ENCODE measurements around the gene ERC1. TPM values are rescaled to one million over a fixed set of nuclear protein-coding genes. Genes with fewer than 3 reads are reported as not detected.
A peak's percentile ranks its signal among the peaks of the same experiment; 100 is the strongest.

ERC1 gene
- total RNA-seq, 1 experiment from 2014 or later, result 12.3 TPM

DNA sequence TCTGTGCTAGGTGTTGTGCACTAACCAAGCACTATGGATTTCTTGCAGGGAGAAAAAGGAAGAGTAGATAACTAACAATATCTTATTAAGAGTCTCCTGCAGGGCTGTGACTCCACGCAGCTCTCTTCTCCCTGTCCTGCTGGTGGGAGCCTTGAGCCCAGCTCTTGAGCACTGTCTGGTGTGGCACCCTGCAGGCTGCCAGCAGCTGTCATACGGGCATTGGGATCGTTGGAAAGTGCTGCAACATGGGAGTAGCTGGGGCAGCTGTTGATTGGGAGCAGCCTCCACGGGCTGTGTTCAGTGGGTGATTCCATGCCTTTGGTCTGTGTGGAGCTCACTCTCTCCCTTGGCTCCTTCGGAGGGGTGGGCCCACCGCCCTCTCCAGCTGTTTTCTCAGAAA lies 478.0 kb downstream of the ERC1 start:
- H2AFZ ChIP-seq (ENCODE audit: low read length), result no peak overlapping the region
- H3F3A ChIP-seq (ENCODE audit: low read length, unreplicated experiment), result no peaks in the 10 kb centered on the region
- H3K9ac ChIP-seq (ENCODE audit: low read length), result no peak overlapping the region
- H3K27ac ChIP-seq (ENCODE audit: low read length), result no peak overlapping the region
- BruUV-seq (replicated peaks), result no TSS peak
- no peaks in the 10 kb centered on the region for H4K20me1 ChIP-seq (ENCODE audit: low read length)
- H3K4me1 ChIP-seq (ENCODE audit: insufficient read depth, low read length), result peaks cover 17% of the 10 kb centered on the region
- no peaks in the 10 kb centered on the region for H3K9me2 ChIP-seq (replicated peaks; ENCODE audit: low read length)
- ATAC-seq, result no peak
- no peaks in the 10 kb centered on the region for H3K79me2 ChIP-seq (ENCODE audit: low read length)
- POLR2A ChIA-PET (ENCODE audit: unreplicated experiment), result no interaction called here
- no peak overlapping the region for H3K4me3 ChIP-seq (ENCODE audit: low read length)
- no peaks in the 10 kb centered on the region for H3K9me3 ChIP-seq (ENCODE audit: low read length)
- CTCF ChIA-PET, result no interaction called here
- H3K36me3 ChIP-seq (ENCODE audit: low read depth, low read length), result no peaks in the 10 kb centered on the region
- no peaks in the 10 kb centered on the region for H3K27me3 ChIP-seq (ENCODE audit: low read length)
- intact Hi-C loops (cut with micrococcal nuclease), result no loop called here
- no peak for DNase-seq
- TF ChIP-seq EZH2 (IDR thresholded peaks at IDR 0.05; ENCODE audit: low read length, unreplicated experiment) (no peak), CTCF (conservative IDR thresholded peaks at IDR 0.05; ENCODE audit: low read depth, low read length) (no peak), EZH2phosphoT487 (IDR thresholded peaks at IDR 0.05; ENCODE audit: borderline replicate concordance, low read length) (no peak)
- no peak overlapping the region for H3K4me2 ChIP-seq (ENCODE audit: low read length)

- Histone ChIP-seq H3K9ac (ENCODE audit: low read length) (no peak overlapping the region), H3K79me2 (ENCODE audit: low read length) (no peaks in the 10 kb centered on the region), H3K27me3 (ENCODE audit: low read length) (no peaks in the 10 kb centered on the region), H3F3A (ENCODE audit: low read length, unreplicated experiment) (peaks cover 7% of the 10 kb centered on the region), H3K27ac (ENCODE audit: low read length) (no peak overlapping the region), H3K9me2 (replicated peaks; ENCODE audit: low read length) (no peaks in the 10 kb centered on the region), H3K4me1 (ENCODE audit: insufficient read depth, low read length) (peaks cover 24% of the 10 kb centered on the region), H4K20me1 (ENCODE audit: low read length) (no peaks in the 10 kb centered on the region), H3K36me3 (ENCODE audit: low read depth, low read length) (no peaks in the 10 kb centered on the region), H2AFZ (ENCODE audit: low read length) (no peak overlapping the region), H3K9me3 (ENCODE audit: low read length) (no peaks in the 10 kb centered on the region), H3K4me2 (ENCODE audit: low read length) (no peak overlapping the region), H3K4me3 (ENCODE audit: low read length) (no peak overlapping the region)
- CTCF ChIA-PET, result no interaction called here
- intact Hi-C loops (cut with micrococcal nuclease), result loop anchor here (5.0 to 10.0 kb wide), 3 partner anchors 75 to 353 kb away; no protein-coding TSS in a partner anchor
- POLR2A ChIA-PET (ENCODE audit: unreplicated experiment), result no interaction called here
- TF ChIP-seq CTCF (conservative IDR thresholded peaks at IDR 0.05; ENCODE audit: low read depth, low read length), result no peak
- no peak for TF ChIP-seq EZH2phosphoT487 (IDR thresholded peaks at IDR 0.05; ENCODE audit: borderline replicate concordance, low read length)
- no peak for TF ChIP-seq EZH2 (IDR thresholded peaks at IDR 0.05; ENCODE audit: low read length, unreplicated experiment)
- ATAC-seq, result no peak
- DNase-seq, result no peak
- no TSS peak for BruUV-seq (replicated peaks)
These were observed 479.0 kb downstream of the ERC1 start for GRCh38 chr12:1470051-1470450.

- DNase-seq (peak; percentile 15), ATAC-seq (no peak)
- no peaks in the 10 kb centered on the region for H3K9me2 ChIP-seq (replicated peaks; ENCODE audit: low read length)
- no peak for TF ChIP-seq EZH2phosphoT487 (IDR thresholded peaks at IDR 0.05; ENCODE audit: borderline replicate concordance, low read length)
- no peak for TF ChIP-seq CTCF (conservative IDR thresholded peaks at IDR 0.05; ENCODE audit: low read depth, low read length)
- TF ChIP-seq EZH2 (IDR thresholded peaks at IDR 0.05; ENCODE audit: low read length, unreplicated experiment), result no peak
- no peaks in the 10 kb centered on the region for H3K9me3 ChIP-seq (ENCODE audit: low read length)
- H3K27me3 ChIP-seq (ENCODE audit: low read length), result no peaks in the 10 kb centered on the region
- H2AFZ ChIP-seq (ENCODE audit: low read length), result no peak overlapping the region
- no peaks in the 10 kb centered on the region for H3K79me2 ChIP-seq (ENCODE audit: low read length)
- H3K36me3 ChIP-seq (ENCODE audit: low read depth, low read length), result no peaks in the 10 kb centered on the region
- no peak overlapping the region for H3K4me2 ChIP-seq (ENCODE audit: low read length)
- no peaks in the 10 kb centered on the region for H4K20me1 ChIP-seq (ENCODE audit: low read length)
- no peak overlapping the region for H3K27ac ChIP-seq (ENCODE audit: low read length)
- intact Hi-C loops (cut with micrococcal nuclease), result loop anchor here (5.0 to 10.0 kb wide), 3 partner anchors 74 to 354 kb away; no protein-coding TSS in a partner anchor
- H3K4me1 ChIP-seq (ENCODE audit: insufficient read depth, low read length), result peaks cover 31% of the 10 kb centered on the region
- POLR2A ChIA-PET (ENCODE audit: unreplicated experiment), result no interaction called here
- H3F3A ChIP-seq (ENCODE audit: low read length, unreplicated experiment), result peaks cover 12% of the 10 kb centered on the region
- no peak overlapping the region for H3K9ac ChIP-seq (ENCODE audit: low read length)
- CTCF ChIA-PET, result no interaction called here
- no TSS peak for BruUV-seq (replicated peaks)
- H3K4me3 ChIP-seq (ENCODE audit: low read length), result no peak overlapping the region
These were observed 480.2 kb downstream of the ERC1 start for GRCh38 chr12:1471224-1471623.
